Camera-type eye (tissue), 1 donor: ENCODE results near the gene CCDC9. TPM values are rescaled to one million over a fixed set of nuclear protein-coding genes. Genes with fewer than 3 reads are reported as not detected.

Source experiments
- total RNA-seq: library from RNA; depleted of rRNA; stranded (reverse); fragments of >200 nt; gene quantifications from one replicate; pipeline ENCODE4 v1.2.3, GENCODE V29; 2014

The CCDC9 gene
- 20.5 TPM for total RNA-seq

GRCh38 chr19:47255879-47256692, at the start of gene CCDC9:
Gene CCDC9, plus strand, starts transcription at chr19:47256525. Its CDS starts 1,876 bp downstream, at chr19:47258401.

GRCh38 chr19:47230921-47231214, 25.5 kb upstream of the CCDC9 start, which contains the start of gene BBC3:
Gene BBC3, minus strand, starts transcription at chr19:47231199. Its CDS starts 2,768 bp downstream, at chr19:47228431.

GRCh38 chr19:47274071-47274890, 18.0 kb downstream of the CCDC9 start, which contains the start of gene INAFM1:
Gene INAFM1, plus strand, starts transcription at chr19:47274885. Its CDS starts 35 bp downstream, at chr19:47274920.

GRCh38 chr19:47309608-47310007, 53.3 kb downstream of the CCDC9 start, which contains the start of gene C5AR1:
Gene C5AR1, plus strand, starts transcription at chr19:47309861. Its CDS starts 35 bp downstream, at chr19:47309896.

Other genes starting within 250 kb of the CCDC9 start
- 0.99 TPM for gene NPAS1, start 236.7 kb upstream of the CCDC9 start, total RNA-seq
- 13.4 TPM for gene TMEM160, start 207.9 kb upstream of the CCDC9 start, total RNA-seq
- gene ZC3H4, start 142.7 kb upstream of the CCDC9 start, total RNA-seq: 28.3 TPM
- gene SAE1, start 125.7 kb upstream of the CCDC9 start, total RNA-seq: 85.8 TPM
- gene BBC3, start 25.3 kb upstream of the CCDC9 start, total RNA-seq: 8.1 TPM
- gene INAFM1, start 18.4 kb downstream of the CCDC9 start, total RNA-seq: 4.4 TPM
- 2.0 TPM for gene C5AR1, start 53.3 kb downstream of the CCDC9 start, total RNA-seq
- 1.0 TPM for gene C5AR2, start 75.7 kb downstream of the CCDC9 start, total RNA-seq
- gene DHX34, start 92.8 kb downstream of the CCDC9 start, total RNA-seq: 21.4 TPM
- 31.7 TPM for gene MEIS3, start 163.0 kb downstream of the CCDC9 start, total RNA-seq
- 16.1 TPM for gene SLC8A2, start 215.4 kb downstream of the CCDC9 start, total RNA-seq
- 11.7 TPM for gene KPTN, start 227.7 kb downstream of the CCDC9 start, total RNA-seq